NCI-H446 treated with DMSO at 0.1 percent for 48 hours (cell line): ENCODE results near the gene CATSPER2.
"Not testable (repeated sequence)": the region's sequence is repeated elsewhere in the genome, so short reads cannot be mapped to it uniquely, and the experiment has no call there.

Experiments
- DNase-seq: peaks from one replicate; lab custom pipeline; 2025; lab: John Stamatoyannopoulos, UW

Gene CATSPER2

DNA sequence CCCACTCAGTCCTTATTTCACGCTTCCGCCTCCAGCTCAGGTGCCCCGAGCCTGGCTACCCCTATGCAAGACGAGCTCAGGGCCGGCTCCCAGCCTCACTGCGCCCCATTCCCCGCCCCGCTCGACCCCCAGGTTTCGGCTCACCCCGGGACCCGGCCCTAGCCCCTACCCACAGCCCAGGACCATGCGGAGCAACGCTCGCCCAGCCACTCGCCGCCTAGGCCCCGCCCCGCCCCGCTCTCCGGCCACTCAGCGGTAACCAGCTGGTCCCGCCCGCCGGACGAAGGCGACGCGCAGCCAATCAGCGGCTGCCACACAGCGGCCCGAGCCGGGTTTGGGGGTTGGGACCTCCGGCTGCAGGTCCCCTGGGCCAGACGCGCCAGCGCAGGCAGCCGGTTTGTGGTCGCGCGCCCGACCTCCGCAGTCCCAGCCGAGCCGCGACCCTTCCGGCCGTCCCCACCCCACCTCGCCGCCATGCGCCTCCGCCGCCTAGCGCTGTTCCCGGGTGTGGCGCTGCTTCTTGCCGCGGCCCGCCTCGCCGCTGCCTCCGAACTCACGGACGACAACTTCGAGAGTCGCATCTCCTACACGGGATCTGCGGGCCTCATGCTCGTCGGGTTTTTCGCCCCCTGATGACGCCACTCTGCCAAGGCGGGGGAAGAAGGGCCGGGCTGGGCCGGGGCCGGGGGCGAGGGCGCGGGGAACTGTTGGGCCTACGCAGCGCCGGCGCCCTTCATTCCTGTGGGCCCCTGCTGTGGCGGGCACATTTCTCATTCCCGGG lies at the start of gene CATSPER2:
TSS of gene CATSPER2 (minus strand) at position 196 of the 781 bp plus-strand sequence. CDS start 783 bp downstream, outside the sequence.
- no peak for DNase-seq

DNA sequence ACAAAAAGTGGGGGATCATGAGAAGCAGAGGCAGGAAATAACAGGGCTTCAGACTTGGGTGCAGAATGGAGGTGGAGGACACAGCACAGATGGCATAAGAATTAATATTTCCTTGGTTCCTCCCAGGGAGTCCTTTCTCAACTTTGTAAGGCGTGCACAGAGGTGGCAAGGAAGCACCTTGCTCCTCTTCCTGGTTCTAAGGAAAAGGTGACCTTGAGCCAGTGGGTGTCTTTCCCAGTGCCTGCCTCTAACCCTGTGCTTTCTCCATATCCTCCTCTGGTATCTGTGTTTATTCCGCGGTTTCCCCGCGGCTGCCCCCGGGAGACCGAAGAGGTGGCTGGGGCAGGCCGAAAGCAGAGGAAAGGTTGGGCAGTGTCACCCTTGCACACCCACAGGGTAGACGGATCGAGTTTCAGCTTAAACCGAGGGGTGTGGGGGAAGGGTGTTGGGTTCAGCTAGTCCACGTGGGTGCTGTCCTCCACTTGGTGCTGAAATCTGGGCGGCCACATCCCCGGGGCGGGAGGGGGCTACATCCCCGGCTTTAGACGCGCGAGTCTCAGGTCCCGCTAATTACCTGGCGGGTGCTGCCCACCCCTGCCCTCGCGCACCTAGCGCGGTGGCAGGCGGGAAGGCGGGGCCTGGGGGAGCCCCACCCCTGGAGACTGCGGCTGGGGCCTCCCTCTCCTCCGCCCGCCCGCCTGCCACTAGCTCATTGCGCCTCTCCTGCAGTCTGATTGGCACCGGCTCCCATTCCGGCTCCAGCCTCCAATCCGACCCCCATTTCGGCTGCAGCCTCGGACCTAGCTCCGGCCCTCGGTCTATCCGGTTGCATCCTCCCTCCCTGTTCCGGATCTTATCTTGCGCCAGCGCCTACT lies 44.7 kb upstream of the CATSPER2 start, which contains the start of gene CKMT1A:
TSS of gene CKMT1A (plus strand) at position 712 of the 875 bp plus-strand sequence. CDS start 192 bp downstream, outside the sequence.
- DNase-seq: not testable (repeated sequence)

DNA sequence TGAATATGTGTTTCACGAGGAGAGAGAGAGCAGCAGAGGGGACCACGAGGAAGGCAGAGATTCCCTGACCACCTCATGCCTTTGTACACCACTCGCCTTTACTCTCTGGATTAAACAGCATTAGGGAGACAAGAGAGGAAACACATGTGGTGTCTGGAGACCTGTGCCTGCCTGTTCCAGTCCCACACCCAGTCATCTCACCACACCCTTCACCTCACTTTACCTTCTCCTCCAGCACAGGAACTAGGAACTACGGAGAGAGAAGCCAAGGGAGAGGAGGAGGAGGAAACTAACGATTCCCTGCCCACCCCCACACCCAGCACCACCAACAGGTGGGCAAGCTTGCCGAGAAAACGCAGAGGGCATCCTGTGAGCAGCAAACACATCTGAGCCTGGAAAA lies 44.0 kb upstream of the CATSPER2 start:
- DNase-seq: not testable (repeated sequence)

GRCh38 chr15:43689604-43690301 lies 41.1 kb upstream of the CATSPER2 start:
- DNase-seq: not testable (repeated sequence)

DNA sequence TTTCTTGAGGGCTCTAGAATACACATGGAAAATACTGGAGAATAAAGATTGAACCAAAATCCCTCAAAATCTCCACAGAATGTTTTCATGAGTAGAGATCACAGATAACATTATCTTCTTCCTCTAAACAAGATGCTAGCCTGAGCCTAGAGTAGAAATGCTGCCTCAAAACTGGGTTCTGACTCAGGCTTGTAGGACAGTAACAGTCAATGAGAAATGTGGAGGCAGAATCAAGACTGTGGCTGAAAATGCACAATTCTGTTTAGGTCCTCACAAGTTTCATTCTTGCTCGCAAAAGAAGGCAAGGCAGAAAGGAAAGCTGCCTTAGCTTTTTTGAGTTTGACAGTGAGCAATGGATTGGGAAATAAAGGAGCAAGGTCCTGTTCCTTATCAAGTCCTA lies 25.5 kb upstream of the CATSPER2 start:
- not testable (repeated sequence) for DNase-seq

- not testable (repeated sequence) for DNase-seq
These were observed 17.5 kb upstream of the CATSPER2 start for GRCh38 chr15:43666177-43666576.

DNA sequence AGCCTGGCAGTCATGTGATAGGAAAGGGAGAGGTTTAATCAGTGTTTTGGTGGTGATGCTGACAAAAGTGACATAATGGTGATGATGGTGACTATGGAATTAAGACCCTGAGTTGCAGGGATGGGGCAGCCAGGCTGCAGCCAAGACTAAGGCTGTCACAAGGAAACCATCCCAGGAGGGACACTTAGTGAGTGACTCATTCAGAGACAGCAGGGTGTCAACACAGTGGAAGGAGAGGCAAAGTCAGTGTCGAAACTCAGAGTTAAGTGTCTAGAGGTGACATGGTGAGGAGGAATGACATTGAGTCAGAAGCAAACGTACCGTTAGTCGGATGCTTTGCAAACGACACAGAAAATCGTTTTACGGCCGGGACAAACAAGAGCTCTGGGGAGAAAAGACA lies 14.7 kb upstream of the CATSPER2 start:
- DNase-seq: not testable (repeated sequence)

DNA sequence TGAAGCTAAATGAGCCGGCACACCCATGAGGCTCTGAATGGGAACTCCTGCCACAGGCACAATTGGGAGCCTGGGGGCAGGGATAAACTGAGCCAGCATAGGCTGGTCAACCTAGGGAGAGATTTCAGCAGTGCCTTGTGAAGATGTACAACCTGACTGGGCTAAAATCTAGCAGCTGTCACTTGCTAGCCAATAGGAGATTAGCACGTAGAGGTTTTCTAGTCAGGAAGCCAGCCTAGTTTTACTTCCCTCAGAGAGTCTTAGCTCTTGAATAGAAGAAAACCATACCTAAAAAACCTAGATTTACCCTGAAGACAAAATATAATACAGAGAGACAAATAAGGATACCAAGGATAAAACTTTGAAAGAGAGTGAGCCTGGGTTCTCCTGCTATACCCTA lies 13.6 kb upstream of the CATSPER2 start:
- not testable (repeated sequence) for DNase-seq

GRCh38 chr15:43659727-43660126 lies 11.1 kb upstream of the CATSPER2 start:
- DNase-seq: not testable (repeated sequence)

GRCh38 chr15:43649430-43649926 lies 834 bp upstream of the CATSPER2 start:
- DNase-seq: not testable (repeated sequence)

DNA sequence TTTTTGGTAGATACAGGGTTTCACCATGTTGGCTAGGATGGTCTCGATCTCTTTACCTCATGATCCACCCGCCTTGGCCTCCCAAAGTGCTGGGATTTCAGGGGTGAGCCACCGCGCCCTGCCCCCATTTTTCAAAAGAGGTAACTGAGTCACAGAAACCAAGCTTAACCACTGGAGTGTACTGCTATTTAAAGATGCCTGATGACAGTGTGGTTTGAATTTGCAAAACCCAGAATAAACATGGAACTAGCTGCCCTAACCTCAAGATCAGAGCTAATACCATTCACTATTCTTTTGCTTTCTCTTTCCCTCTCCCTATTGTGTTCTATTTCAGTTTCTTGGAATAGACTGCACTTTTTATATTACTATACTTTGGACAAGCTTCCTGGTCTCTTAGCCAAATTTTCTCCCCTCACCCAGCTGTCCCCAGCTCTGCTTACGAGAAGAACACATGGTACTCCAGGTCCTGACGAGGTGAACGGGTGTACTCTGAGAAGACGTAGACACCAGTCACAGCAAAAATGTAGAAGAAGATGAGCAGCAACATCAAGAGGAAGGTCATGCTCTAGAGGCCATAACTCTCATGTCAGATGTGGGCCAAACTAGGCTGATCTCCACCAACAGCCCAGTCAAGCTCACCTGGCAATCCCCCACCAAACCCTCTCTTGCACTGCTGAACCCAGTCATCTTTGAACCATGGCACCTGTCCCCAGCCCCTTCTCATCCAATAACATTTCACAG lies 10.0 kb downstream of the CATSPER2 start:
- not testable (repeated sequence) for DNase-seq

DNA sequence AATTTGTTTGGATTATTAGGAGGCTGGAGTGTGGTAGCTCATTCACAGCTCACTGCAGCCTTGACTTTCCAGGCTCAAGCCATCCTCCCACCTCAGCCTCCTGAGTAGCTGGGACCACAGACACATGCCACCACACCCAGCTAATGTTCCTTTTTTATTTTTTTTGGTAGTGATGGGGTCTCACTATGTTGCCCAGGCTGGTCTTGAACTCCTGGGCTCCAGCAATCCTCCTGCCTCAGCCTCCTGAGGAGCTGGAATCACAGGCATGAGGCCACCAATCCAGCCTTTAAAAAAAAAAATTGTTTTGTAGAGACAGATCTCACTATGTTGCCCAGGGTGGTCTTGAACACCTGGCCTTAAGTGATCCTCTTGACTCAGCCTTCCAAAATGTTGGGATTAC lies 21.7 kb downstream of the CATSPER2 start:
- DNase-seq: not testable (repeated sequence)

DNA sequence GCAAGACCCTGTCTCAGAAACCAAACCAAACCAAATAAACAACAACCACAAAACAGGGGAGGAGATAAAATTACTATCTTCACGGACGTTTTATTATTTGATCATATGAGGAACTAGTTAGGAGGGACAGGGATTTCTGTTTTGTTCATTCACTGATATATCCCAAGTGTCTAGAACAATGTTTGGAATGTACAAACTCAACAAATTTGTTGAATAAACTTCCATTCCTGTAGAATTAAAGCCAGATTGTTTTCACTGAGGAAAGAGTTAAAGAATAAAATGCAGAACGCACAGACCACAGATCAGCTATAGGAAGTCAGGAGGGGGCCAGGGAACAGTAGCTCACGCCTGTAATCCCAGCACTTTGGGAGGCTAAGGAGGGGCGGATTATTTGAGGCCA lies 23.5 kb downstream of the CATSPER2 start:
- no peak for DNase-seq

- not testable (repeated sequence) for DNase-seq
These were observed 26.4 kb downstream of the CATSPER2 start for GRCh38 chr15:43622068-43622799.

- DNase-seq: not testable (repeated sequence)
These were observed 29.9 kb downstream of the CATSPER2 start, which contains the start of gene STRC for GRCh38 chr15:43618700-43619099. Gene STRC, minus strand, starts transcription at chr15:43618800. Its CDS starts 78 bp downstream, at chr15:43618722.

DNA sequence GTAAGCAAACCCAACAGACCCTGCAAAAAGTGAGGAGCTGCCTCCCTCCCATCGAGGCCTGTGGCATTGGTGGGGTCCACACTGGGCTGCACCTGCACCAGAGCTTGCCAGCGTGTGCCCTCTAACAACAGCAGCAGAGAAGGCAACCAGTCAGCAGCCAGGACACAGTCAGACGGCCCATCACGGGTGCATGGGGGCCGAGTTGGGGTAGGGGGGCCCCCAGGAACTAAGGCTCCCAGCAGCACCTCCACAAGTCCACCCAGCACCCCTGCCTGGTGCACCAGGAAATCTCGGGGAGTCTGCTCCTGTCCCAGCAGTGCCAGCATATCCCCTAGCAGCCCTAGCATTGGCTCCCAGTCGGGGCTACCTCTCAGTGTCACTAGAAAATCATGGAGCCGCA lies 30.9 kb downstream of the CATSPER2 start:
- DNase-seq: not testable (repeated sequence)

DNA sequence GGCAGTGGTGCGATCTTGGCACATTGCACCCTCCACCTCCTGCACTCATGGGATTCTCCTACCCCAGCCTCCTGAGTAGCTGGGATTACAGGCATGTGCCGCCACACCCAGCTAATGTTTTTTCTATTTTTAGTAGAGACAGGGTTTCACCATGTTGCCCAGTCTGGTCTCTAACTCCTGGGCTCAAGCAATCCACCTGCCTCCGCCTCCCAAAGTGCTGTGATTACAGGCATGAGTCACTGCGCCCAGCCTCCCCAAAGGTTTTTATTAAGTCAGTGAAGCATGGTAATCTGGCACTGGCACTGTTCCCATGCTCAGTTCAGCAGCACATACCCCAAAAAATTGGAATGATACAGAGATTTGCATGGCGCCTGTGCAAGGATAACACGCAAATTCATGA lies 46.4 kb downstream of the CATSPER2 start:
- peak; percentile 40 for DNase-seq

- DNase-seq: not testable (repeated sequence)
These were observed 48.4 kb downstream of the CATSPER2 start for GRCh38 chr15:43600200-43600599.

GRCh38 chr15:43599131-43599530 lies 49.5 kb downstream of the CATSPER2 start:
- DNase-seq: not testable (repeated sequence)
